Activated gamma-delta T cell treated with Interleukin-2 at 50 U/mL for 16 hours (primary cell): ENCODE measurements around the gene CEMIP.

Experiments
- DNase-seq: peaks from one replicate; pipeline ENCODE4 v3.0.0-alpha.2; 2020

CEMIP gene

DNA sequence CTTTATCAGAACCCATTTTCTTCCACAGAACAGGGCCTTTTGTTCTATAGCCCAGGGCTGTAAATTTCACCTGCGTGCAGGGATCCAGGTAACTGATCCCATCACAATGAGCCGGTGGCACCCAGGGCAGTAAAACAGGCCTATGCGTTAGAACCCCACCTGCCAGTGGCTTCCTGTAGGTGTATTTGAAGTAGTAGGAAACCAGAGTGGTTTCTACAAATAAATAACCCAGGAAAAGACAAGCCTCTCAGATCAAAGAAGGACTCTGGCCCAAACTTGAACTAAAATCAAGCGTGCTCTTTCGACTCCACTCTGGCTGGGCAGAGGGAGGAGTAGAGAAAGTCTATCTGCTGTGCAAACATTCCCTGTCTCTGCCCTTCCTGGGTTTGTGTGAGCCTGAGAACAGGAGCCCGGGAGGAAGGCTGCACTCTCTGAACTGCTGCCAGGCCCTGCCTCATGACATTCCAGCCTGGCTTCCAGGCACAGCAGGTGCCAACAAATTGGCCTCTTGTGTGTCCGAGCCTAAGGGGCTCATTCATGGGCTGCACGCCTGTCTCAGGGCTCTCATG lies 77.7 kb downstream of the CEMIP start:
- no peak for DNase-seq

DNA sequence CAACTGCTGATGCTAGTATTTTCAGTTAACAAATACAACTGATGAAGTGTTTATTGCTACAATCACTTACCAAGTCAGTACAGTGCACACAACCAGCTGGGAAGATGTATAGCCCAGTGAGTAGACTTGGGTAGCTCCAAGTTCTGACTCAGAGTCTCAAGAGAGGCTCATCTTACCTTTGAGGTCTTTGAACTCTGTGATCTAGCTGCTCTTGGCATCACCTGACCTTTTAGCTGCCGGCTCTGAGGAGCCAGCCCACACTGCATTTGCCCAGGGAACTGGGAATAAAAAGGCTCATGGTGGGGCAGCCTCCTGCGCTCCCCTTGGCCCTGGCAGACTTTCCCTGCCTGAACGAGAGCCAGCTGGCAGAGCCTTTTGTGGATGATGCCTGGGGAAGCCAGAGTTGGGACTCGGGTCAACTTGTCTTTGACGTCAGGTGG lies 82.6 kb downstream of the CEMIP start:
- DNase-seq, result no peak

DNA sequence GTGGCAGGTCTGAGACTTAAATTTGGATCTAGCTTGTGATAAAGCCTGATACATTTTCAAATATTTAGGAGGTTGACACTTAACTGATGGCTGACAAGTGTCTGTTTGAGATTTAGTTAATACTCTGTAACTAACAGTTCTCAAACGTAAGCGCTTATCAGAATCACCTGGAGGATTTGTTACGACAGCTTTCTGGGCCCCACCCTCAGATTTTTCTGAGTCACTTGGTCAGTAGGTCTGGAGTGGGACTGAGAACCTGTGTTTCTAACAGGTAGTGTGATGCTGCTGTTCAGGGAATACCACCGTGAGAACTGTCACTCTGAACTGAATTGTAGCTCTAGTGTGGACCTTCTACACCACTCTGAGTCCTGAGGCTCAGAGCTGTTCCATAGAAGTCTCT lies 85.5 kb downstream of the CEMIP start:
- no peak for DNase-seq

DNA sequence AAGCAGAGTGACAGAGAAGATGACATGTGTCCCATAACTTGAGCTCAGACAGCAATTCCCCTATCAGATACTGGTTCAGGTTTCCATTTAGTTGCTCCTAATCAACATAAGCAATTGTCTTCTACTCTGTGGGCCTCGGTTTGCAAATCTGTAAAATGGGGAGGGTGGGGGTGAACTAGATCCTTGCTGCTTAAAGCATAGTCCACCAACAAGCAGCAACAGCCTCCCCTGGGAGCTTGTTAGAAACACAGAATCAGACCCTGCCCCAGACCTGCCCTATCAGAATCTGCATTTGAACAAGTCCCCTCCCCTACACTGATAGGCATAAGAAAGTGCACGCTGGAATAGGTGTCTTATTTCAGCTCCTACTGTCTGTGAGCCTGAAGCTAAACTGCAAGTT lies 87.8 kb downstream of the CEMIP start:
- DNase-seq, result no peak

DNA sequence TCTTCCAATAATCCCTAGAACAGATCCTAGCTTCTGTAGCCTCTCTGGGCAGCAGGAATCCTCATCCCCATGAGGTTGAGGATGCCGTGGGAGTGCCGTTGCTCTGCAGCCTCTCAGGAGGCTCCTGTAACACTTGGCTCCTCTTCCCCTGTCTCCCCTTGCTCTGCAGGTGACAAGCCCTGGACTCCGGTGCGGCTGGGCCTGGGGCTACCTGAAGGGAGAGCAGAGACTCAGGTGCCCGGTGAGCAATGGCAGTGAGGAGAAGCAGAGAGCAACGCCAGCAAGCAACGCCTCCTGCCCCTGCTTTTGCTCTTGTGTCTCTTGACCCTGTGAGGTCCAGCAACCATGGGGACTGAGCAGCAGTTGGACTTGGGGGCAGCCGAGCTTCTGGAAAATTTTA lies 91.2 kb downstream of the CEMIP start:
- DNase-seq, result no peak

DNA sequence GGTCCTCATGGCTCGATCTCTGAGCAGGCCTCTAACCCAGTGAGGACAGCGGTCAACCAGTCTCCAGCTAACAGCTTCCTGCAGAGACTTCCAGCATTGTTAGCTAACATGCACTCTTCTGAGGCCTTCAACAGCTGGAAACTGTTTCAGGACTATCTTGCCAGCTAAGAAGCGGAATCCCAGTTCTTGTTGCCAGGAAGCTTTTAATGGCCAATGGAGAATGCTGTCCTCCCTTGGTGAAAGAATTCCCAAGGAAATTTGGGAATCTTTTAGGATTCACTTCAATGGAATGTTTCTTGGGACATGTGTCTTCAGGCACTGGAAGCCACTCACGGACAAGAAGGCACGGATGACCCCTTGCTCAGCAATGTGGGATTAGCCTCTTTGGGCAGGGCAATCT lies 91.7 kb downstream of the CEMIP start:
- DNase-seq, result no peak

DNA sequence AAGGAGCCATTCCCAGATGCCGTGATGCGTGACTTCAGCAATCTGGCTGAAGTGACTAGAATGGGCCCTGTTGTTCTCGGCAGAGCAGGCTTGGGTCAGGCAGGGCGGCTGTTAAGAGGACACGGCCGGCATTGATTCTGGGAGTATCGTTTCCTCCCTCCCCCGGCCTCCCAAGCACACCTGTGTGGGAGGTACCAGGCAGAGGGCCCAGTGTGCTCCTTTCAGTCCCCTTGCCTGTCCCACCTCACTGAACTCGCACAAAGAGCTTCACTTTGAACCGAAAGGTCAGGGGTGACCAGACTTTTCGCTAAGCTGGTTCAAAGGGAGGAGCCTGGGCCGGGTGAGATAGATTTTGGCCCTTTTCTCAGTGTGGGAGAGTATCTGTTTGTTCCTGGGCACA lies 92.7 kb downstream of the CEMIP start:
- DNase-seq, result no peak

DNA sequence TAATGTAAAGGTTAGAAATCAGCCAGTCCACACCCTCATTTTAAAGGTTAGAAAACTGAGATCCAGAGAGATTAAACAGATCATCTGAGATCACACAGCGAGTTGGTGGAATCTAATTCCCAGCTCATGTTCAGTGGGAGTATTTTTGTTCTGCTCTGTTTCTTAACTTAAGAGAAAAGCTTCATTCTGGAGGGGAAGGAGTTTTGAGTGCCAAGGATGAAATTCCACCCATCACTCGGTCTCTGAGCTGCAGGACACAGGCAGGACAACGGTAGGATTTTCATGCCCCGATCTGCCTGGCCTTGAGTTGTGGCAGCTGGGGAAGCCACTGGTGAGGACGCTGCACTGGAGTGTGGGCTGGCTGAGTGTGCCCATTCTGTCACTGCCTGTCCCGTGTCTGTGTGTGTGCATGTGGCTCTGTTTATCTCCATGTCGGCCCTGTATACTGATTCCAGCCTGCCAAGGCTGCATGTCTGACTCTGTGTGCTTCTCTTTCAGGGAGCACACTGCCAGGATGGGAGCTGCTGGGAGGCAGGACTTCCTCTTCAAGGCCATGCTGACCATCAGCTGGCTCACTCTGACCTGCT lies 94.3 kb downstream of the CEMIP start:
- DNase-seq, result no peak

DNA sequence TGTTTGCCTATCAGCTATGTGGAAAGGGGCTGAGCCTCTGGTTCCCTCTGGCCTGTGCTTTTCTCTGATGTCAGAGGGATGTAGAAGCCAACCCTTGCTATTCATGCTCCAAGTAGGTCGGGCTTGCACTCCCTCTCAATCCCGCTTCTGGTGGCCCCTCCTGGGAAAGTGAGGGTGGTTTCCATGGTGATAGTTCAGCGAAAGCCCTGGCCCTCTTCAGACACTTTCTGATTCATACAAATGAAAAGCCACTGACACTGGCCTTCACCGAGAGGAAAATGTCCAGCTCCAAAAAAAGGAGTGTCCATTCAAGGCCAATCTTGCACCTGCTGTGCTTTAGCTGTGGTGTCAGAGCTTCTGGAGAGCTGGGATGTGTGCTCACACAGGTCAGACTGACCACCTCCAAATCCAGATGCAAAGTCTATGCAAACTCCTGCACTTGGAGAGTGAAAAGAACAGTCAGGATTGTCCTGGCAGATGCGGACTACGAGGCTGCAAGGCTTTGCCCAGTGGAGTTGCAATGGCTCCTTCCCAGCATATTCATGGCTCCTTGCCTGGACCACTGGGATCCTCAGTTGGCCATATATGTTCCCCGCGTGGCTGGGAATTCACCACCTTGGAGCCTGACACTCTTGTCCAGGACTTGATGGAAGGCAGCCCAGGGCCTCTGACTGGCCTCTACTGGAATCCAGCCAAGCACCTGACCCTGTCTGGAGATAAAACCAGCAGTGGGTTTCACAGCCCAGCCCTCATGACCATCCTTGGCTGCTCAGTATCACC lies 96.6 kb downstream of the CEMIP start:
- DNase-seq, result no peak

DNA sequence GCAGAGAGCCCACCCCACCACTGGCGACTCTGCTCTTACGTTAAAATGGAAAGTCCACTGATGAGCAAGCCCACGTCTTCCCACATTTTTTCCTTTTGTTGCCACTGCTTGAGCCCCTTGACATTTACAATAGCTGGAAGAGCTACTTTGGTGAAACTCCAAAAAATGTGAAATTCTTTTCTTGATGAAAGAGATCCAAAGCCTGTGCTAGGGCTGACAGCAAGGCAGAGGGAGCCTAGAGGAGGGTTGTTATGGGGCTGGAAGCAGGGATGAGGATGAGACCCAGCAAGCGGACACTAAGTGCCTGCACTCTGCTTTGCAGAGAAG lies 97.1 kb downstream of the CEMIP start:
- no peak for DNase-seq

DNA sequence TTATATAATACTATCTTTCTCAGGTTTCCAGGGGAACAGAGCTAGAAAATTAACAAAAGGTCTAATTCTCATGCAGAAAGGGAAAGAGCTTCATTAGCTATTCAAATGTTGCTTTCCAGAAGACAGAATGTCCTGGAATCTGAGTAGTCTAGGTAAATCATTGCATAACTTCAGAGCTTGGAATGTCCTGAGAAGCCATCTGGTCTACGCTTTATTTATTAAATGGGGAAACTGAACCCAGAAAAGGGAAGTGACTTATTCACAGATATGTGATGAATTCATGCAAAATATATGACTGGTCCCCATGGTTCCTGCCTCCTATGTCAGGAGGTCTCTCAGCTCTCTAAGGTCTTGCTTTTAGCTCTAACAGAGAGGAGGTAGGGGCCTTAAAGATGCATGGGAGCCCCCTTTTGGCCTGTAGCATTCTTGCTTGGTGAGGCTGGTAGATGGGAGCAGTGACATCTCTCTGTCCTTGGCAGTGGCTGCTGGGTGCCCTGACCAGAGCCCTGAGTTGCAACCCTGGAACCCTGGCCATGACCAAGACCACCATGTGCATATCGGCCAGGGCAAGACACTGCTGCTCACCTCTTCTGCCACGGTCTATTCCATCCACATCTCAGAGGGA lies 99.2 kb downstream of the CEMIP start:
- DNase-seq, result no peak

DNA sequence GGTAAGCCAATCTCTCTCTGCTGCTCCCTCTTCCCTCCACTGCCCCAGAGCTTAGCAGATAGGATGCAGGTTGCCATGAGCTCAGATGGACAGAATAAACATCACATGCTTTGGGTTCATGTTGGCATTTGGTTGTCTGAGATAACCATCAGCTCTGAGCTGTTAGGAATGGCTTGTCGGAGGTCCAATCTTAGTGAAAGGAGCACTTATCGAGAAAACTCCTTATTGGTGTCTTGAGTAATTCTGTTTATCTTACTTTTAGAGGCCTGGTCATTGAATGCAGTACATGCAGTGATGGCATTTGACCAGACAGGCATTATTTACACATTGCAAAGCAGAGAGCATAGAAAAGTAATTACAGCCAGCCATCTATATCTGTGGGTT lies 99.7 kb downstream of the CEMIP start:
- DNase-seq, result no peak

DNA sequence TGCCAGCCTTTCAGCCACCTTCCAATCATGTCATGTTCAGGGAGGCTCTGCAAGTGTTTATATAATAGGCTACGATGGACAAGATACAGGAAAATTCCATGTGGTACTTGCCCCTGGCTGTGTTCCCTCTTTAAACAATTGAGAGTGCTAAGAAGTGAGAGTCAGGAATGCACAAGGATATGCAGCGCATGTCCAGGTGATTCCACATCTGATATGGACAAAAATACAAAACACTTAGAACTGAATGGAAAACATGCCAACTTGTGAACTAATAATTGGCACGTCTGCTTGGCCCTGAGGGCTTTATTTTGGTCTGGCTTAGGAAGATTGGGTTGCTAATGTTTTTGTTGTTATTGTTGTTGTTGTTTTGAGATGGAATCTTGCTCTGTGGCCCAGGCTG lies 100.9 kb downstream of the CEMIP start:
- no peak for DNase-seq

DNA sequence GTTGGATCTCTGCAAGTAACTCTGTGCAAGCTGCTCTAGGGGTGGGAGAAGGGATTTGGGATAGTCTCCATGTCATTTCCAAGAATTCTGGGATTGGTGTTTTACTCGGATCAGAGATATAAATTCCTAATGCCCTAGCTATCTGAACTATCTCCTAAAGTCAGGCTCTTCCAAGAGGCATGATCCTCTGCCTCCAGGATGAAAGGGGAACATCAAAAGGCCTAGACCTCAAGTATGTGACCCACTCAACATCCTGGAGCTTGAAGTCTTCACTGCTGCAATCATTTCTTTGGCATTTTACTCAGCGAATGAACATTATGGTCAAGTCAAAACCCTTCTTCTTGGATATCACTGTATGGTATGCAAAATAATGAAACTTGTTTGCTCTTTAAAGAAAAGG lies 104.5 kb downstream of the CEMIP start:
- DNase-seq, result no peak

DNA sequence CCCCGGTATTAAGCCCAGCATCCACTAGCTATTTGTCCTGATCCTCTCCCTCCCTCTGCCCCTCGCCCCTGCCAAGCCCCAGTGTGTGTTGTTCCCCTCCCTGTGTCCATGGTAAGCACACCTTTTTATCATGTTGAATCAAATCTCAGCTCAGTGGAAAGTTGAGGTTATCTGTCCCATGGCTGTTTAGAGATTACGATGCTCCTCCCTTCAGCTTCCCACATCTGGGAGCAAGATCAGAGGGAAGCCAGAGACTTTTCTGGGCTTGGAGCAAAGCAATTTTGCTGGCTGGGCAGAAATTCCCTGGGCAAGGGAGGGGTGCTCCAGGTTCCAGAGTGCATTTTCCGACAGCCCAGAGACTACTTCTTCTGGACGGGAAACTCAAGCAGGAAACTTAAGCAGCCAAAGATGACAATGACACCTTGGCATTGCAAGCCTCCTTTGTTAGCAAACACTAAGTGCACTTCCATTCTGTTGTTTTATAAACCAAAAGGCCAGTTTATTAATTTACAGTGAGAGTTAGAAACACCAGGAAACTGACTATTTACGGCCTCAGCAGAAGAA lies 105.9 kb downstream of the CEMIP start:
- DNase-seq, result no peak

DNA sequence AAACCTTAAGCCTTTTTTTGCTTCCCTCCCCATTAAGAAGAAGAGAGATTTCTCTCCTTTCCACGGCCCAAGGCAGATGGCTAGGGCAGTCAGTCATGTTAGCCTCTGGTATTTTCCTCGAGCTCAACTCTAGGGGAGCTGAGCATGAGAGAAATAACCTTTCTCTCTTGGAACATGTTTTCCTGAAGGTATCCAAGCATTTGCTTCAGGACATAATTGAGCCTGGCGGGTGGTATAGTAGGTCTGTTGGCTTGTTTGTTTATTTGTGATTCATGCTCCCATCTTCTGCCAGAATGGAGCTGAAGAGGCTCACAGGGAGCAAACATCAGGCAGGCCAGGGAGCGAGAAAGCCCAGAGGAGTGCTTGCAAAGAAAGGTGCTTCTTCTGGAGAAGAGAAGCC lies 108.0 kb downstream of the CEMIP start:
- no peak for DNase-seq

DNA sequence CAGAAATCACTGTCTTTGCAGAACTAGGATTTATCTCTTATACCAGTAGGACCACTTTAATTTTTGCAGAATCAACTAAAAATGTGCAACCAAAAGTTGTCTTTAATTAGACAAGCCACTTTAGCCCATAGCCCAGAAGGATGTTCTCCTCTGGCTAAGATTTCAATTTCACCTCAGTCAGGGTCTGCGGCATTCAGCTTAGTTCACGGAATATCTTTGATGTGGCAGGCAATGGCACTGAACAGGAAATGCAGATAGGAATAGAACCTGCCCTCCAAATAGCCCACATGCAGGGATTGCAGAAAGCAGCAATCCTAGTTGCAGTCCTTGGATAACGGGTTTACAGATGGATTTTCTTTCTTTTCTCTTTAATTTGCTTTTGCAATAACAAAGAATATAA lies 109.7 kb downstream of the CEMIP start:
- DNase-seq, result no peak

DNA sequence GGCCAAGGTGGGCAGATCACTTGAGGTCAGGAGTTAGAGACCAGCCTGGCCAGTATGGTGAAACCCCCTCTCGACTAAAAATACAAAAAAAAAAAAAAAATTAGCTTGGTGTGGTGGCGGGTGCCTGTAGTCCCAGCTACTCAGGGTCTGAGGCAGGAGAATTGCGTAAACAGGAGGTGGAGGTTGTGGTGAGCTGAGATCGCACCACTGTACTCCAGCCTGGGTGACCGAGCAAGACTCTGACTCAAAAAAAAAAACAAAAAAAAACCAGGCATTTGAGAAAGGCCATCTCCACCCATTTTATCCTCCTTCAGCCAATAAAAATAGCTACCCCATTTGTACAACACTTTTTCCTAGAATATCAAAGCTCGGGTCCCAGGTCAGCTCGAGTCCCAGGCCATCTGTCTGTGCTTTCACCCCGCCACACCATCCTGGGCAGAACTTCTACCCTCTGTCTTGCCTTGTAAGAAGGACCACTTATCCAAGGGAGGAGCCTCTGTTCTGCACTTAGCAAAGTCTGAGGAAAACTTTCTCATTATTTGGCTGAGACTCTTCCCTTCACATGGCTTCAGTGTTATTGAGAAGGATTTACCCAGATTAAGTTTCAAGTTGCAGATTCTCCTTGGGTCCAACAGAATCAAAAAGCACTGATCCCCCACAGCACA lies 111.3 kb downstream of the CEMIP start:
- DNase-seq, result no peak

DNA sequence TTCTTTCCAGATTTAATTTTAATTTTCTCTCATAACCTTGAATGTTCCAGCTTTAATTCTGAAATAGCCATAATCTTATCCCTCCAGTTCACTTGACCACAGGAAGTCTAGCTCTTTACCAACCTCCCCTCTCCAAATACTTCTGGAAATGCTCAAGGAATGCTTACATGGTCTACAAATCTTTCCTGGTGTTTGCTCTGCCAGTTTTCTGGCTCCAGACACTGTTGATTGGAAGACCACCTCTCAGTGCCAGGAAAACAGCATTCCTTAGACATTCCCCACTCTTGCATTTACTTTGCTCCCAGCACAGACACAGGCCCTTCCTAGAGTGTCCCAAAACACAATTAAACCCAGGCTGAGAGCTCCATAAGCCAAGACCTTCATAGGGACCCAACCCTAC lies 111.8 kb downstream of the CEMIP start:
- DNase-seq, result no peak

DNA sequence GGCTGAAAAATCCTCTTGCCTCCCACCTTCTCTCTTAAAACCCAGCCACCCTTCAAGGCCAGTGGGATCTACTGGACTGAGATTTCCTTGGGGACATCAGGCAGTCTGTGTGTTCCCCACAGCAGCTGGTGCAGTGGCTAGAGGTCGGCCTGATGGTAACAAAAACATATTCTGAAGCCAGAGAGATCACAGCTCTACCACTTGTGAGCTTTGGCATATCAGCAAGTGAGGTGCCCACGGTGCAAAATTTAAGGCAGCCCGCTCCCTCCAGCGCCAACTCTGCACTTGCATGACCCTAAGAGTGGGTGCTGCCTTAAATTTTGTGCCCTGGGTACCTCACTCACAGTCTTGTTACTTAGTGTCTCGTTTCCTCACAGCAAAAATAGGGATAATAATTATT lies 113.2 kb downstream of the CEMIP start:
- no peak for DNase-seq

DNA sequence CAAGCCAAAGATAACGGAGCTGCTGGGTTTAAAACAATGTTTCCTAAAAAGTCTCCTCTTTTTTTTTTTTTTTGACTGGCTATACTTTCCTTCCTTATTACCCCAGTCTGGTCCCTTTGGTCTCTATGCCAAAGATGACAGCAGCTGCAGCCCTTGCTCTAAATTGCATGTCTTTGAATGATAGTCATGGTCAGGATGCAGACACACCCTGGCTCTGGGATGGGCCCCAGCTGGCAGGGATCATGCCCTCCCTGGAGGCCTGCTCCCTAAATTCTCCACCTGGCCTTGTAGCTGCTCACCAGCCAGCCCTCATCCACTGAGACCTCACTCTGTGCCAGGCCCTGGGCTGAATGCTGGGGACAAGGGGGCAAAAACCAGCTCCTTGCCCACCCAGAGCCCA lies 114.6 kb downstream of the CEMIP start:
- no peak for DNase-seq

DNA sequence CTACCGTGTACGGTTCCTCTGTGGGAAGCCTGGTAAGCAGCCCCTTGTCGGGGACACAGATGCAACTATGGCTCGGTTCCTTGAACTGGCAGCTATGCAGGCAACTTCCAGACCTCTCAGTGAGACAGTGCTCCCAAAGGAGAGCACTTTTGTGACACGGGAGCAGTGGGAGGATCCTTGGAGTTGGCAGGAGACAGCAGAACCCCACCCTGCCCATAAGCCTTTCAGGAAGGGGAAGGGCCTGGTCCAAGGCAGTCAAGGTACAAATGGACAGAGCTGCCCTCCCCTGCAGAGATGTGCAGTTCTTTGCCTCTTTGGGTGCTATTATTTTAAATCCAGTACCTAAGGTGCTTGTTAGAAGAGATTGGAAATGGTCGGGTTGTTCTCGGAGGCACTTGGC lies 115.9 kb downstream of the CEMIP start:
- DNase-seq, result no peak

DNA sequence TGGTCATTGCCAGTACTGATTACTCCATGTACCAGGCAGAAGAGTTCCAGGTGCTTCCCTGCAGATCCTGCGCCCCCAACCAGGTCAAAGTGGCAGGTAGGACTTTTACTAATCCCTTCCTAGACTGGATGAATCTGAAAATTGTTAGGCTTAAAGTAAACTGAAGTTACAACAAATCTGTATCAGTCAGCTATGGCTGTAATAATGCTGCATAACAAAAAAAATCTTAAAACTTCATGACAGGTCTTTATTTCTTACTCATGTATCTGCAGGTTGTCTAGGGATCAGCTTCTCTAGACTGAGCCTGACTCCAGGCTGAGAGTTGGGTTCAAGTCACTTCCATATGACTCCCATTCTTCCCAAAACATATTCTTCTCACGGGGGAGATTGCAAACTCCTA lies 116.8 kb downstream of the CEMIP start:
- DNase-seq, result no peak

DNA sequence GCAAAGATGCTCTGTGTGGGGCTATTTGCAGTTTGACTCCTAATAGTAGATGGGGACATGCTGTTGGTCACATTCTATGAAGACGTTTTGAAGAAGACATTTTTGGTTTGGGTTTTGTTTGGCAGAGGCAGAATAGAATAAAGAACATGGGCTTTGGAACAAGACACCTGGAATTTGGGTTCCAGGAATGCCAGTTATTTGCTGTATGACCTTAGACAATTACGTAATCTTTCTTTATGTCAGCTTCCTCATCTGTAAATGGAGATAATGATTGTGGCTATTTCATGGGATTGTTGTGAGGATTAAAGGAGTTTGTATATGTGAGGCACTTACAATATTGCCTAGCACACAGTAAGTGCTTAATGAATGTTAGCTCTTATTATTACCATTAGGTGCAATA lies 118.9 kb downstream of the CEMIP start:
- no peak for DNase-seq
